C4-2B (cell line): Measurements from ENCODE around the gene MYO1G.

Experiments
- H3K27ac ChIP-seq: fragments of 450-650 bp; 2 replicates; pipeline ENCODE4 v1.5.1; 2017
- ZFX ChIP-seq: fragments of 450-650 bp; IDR thresholded peaks from 2 replicates; pipeline ENCODE4 v1.6.1; 2017
- TF ChIP-seq, protein P1 (sequence below): fragments of 450-650 bp; conservative IDR thresholded peaks from 2 replicates; pipeline ENCODE4 v1.5.1; 2017; ENCODE audit warnings: mild to moderate bottlenecking

The MYO1G gene

DNA sequence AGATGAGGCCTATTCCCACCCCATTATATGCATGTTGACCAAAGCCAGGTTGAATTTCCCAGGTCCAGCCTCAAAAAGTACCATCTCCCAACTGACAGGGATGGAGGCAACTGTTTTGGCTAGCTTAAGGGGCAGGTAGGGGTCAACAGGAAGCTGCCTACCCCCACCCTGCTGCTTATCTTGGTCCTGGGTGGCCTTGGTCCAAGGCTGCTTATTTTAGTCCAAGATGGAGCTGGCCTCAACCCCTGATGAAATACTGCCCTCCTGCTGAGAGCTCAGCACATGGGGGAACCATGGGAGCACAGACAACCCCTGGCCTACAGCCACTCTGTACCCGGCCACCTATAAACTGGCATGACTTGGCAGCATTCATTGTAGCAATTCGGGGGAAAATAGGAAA lies 23.1 kb downstream of the MYO1G start:
- no peak overlapping the region for H3K27ac ChIP-seq
- TF ChIP-seq, protein P1, sequence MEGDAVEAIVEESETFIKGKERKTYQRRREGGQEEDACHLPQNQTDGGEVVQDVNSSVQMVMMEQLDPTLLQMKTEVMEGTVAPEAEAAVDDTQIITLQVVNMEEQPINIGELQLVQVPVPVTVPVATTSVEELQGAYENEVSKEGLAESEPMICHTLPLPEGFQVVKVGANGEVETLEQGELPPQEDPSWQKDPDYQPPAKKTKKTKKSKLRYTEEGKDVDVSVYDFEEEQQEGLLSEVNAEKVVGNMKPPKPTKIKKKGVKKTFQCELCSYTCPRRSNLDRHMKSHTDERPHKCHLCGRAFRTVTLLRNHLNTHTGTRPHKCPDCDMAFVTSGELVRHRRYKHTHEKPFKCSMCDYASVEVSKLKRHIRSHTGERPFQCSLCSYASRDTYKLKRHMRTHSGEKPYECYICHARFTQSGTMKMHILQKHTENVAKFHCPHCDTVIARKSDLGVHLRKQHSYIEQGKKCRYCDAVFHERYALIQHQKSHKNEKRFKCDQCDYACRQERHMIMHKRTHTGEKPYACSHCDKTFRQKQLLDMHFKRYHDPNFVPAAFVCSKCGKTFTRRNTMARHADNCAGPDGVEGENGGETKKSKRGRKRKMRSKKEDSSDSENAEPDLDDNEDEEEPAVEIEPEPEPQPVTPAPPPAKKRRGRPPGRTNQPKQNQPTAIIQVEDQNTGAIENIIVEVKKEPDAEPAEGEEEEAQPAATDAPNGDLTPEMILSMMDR, result no peak
- no peak for TF ChIP-seq ZFX

DNA sequence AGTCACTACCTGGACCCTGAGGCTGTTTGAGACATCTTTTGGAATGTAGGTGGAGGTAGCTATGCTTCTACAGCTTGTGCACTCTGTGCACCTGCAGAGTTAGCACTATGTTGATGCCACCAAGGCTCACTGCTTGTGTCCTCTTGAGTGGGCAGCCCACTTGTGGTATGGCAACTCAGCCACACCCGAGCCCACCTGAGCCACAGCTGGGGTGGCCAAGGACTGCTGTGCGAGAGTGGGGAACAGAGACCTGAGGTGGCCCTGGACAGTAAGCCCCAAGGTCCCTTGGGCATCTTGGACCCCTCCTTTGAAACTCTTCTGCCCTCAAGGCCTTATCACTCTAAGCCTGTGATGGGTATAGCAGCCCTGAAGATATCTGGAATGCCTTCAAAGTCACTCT lies 25.7 kb downstream of the MYO1G start:
- TF ChIP-seq, protein P1, result no peak
- H3K27ac ChIP-seq, result no peak overlapping the region

DNA sequence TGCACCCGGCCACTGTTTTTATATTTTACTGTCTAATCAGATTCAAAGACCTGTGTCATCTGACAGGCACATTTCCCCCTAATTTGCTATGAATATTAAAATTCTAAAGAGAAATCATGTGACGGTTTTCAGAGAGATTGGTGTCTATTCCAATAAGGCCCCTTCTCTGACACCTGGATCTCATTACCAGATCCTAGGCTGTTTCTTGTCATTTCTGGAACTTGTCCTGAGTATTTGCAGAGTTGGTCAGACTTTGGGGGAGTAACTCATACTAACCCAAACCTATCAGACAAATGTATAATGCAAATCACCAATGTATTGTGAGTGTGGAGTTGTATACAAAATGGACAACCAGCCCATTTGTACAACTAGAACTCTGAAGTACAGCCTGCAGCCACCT lies 29.5 kb downstream of the MYO1G start:
- no peak for TF ChIP-seq ZFX
- TF ChIP-seq, protein P1, result no peak
- no peak overlapping the region for H3K27ac ChIP-seq

DNA sequence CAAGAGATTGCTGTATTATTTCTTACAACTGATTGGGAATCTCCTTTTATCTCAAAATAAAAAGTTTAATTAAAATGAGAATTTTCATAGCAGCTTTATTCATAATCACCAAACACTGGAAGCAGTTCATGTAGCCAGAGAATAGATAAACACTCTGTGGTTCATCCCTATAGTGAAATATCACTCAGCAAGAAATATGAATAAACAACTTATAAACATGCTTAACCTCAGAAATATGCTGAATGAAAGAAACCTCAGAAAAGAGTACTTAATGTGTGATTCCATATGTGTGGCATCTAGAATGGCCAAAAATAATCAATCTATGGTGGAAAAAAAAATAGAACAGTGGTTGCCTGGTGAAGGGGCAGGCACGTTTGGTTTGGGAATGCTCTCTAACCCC lies 33.3 kb downstream of the MYO1G start:
- no peak for TF ChIP-seq ZFX
- TF ChIP-seq, protein P1, result no peak

DNA sequence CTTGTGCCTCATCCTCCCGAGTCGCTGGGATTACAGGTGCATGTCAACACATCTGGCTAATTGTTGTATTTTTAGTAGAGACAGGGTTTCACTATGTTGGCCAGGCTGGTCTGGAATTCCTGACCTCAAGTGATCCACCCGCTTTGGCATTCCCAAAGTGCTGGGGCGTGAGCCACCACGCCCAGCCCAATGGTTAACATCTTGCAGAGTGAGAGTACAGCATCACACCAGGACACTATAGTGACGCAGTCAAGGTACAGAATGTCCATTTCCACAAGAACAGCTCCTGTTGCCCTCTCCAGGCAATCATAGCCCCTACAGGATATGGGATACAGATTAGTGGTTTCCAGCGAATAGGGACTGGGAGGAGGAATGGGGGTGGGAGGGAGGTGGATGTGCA lies 34.0 kb downstream of the MYO1G start:
- TF ChIP-seq ZFX, result no peak
- TF ChIP-seq, protein P1, result no peak
- no peak overlapping the region for H3K27ac ChIP-seq

More for the DNA sequence above, 33.3 kb downstream of the MYO1G start:
- H3K27ac ChIP-seq, result no peak overlapping the region

DNA sequence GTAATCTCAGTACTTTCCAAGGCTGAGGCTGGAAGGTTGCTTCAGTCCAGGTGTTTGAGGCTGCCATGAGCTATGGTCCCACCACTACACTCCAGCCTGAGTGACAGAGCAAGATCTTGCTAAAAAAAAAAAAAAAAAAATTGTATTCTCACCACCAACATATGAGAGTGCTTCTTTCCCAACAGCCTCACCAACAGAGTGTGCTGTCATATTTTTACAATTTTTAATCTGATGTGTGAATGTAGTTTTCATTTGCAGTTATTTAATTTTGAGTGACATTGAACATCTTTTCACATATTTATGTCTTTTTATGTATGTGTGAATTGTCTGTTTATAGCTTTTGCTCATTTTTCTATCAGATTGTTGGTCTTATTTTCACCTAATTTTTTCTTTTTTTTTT lies 35.2 kb downstream of the MYO1G start:
- TF ChIP-seq, protein P1, result no peak
- TF ChIP-seq ZFX, result no peak
- H3K27ac ChIP-seq, result no peak overlapping the region

DNA sequence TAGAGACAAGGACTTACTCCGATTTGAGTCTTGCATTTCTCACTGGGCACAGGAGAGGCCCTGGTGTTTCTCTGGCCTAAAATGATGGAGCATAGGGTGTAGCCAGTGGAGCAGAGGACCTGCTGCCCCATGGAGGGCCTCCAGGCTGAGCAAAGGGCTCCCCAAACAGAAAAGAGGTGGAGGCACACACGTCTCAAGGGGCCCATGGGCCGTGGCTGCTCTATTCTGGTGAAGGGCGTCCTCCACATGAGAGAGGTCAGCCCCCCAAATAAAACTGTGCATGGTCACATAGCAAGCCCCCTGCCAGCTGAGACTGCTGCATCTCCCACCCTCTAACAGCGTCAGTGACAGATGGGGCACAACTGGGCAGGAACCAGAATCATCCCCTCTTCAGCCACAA lies 41.4 kb downstream of the MYO1G start:
- TF ChIP-seq, protein P1, result no peak
- no peak for TF ChIP-seq ZFX
- H3K27ac ChIP-seq, result no peak overlapping the region
